ENCODE results near the gene MAN2A2. TPM values are rescaled to one million over a fixed set of nuclear protein-coding genes. Genes with fewer than 3 reads are reported as not detected.

The MAN2A2 gene
- total and polyA plus RNA-seq, 7 experiments from 2014 or later = 7.1 to 171 (median 132) TPM

- Histone ChIP-seq H3K4me1 (ENCODE audit: control insufficient read depth in 2 of 2, insufficient read depth in 2 of 2, low read length in 2 of 2) (peaks cover under 1 to 2% of the 10 kb centered on the region in 2 donors), H3K27me3 (ENCODE audit: control insufficient read depth in 2 of 2, insufficient read depth in 2 of 2, low read length in 2 of 2) (no peaks in the 10 kb centered on the region), H3K4me3 (ENCODE audit: low read length) (no peak overlapping the region), H3K27ac (ENCODE audit: low read depth, low read length) (no peak overlapping the region), H3K36me3 (ENCODE audit: control insufficient read depth in 2 of 3, insufficient read depth in 3 of 3, low read length in 3 of 3) (peaks cover 0 to 69% (median 0%) of the 10 kb centered on the region in 3 experiments), H3K9me3 (ENCODE audit: control insufficient read depth in 2 of 3, low read length in 3 of 3) (no peaks in the 10 kb centered on the region)
- H3K4me1 Mint-ChIP-seq = peaks cover 0 to 64% (median 8%) of the 10 kb centered on the region in 7 donors
- intact Hi-C loops (cut with micrococcal nuclease) = no loop called here
- ChIA-PET CTCF (no interaction called here), POLR2A (no interaction called here)
- peak overlapping the region in 1 of 10 donors; percentile 94 for H3K4me3 Mint-ChIP-seq
- no peak for DNase-seq
- no peaks in the 10 kb centered on the region for H3K27me3 Mint-ChIP-seq
- H3K27ac Mint-ChIP-seq = peak overlapping the region in 1 of 9 donors; percentile 77
- no peaks in the 10 kb centered on the region for H3K9me3 Mint-ChIP-seq
- no peak for ATAC-seq
- H3K36me3 Mint-ChIP-seq = peaks cover 0 to 54% (median 0%) of the 10 kb centered on the region in 5 donors
These were observed 25.1 kb upstream of the MAN2A2 start for GRCh38 chr15:90877996-90878395.

GRCh38 chr15:90878660-90879059, 24.4 kb upstream of the MAN2A2 start:
- POLR2A ChIA-PET = no interaction called here
- no peak for ATAC-seq
- H3K4me3 Mint-ChIP-seq = no peak overlapping the region

GRCh38 chr15:90879730-90880366, 23.3 kb upstream of the MAN2A2 start:
- Histone ChIP-seq H3K27ac (ENCODE audit: low read depth, low read length) (no peak overlapping the region), H3K27me3 (ENCODE audit: control insufficient read depth in 2 of 2, insufficient read depth in 2 of 2, low read length in 2 of 2) (no peaks in the 10 kb centered on the region), H3K4me1 (ENCODE audit: control insufficient read depth in 2 of 2, insufficient read depth in 2 of 2, low read length in 2 of 2) (no peaks in the 10 kb centered on the region), H3K9me3 (ENCODE audit: control insufficient read depth in 2 of 3, low read length in 3 of 3) (no peaks in the 10 kb centered on the region), H3K36me3 (ENCODE audit: control insufficient read depth in 2 of 3, insufficient read depth in 3 of 3, low read length in 3 of 3) (peaks cover 0 to 69% (median 0%) of the 10 kb centered on the region in 3 experiments), H3K4me3 (ENCODE audit: low read length) (no peak overlapping the region)
- ATAC-seq = no peak
- H3K36me3 Mint-ChIP-seq = peaks cover 0 to 39% (median 0%) of the 10 kb centered on the region in 5 donors
- peak overlapping the region in 1 of 9 donors; percentile 63 for H3K27ac Mint-ChIP-seq
- intact Hi-C loops (cut with micrococcal nuclease) = loop anchor here in 1 of 2 donors (10.0 kb wide), 1 partner anchor 395 kb away; no protein-coding TSS in a partner anchor
- POLR2A ChIA-PET = no interaction called here
- peaks cover 0 to 60% (median under 1%) of the 10 kb centered on the region in 7 donors for H3K4me1 Mint-ChIP-seq
- no peak for DNase-seq
- H3K27me3 Mint-ChIP-seq = peaks cover 0 to 1% (median 0%) of the 10 kb centered on the region in 5 donors
- CTCF ChIA-PET = no interaction called here
- no peaks in the 10 kb centered on the region for H3K9me3 Mint-ChIP-seq
- peak overlapping the region in 1 of 10 donors; percentile 4 for H3K4me3 Mint-ChIP-seq

More at GRCh38 chr15:90878660-90879059, 24.4 kb upstream of the MAN2A2 start:
- Mint-ChIP-seq H3K27me3 (no peaks in the 10 kb centered on the region), H3K27ac (peak overlapping the region in 1 of 9 donors; percentile 77), H3K9me3 (no peaks in the 10 kb centered on the region), H3K4me1 (peaks cover 0 to 66% (median 2%) of the 10 kb centered on the region in 7 donors), H3K36me3 (peaks cover 0 to 48% (median 0%) of the 10 kb centered on the region in 5 donors)
- Histone ChIP-seq H3K27me3 (ENCODE audit: control insufficient read depth in 2 of 2, insufficient read depth in 2 of 2, low read length in 2 of 2) (no peaks in the 10 kb centered on the region), H3K27ac (ENCODE audit: low read depth, low read length) (no peak overlapping the region), H3K36me3 (ENCODE audit: control insufficient read depth in 2 of 3, insufficient read depth in 3 of 3, low read length in 3 of 3) (peaks cover 0 to 69% (median 0%) of the 10 kb centered on the region in 3 experiments), H3K9me3 (ENCODE audit: control insufficient read depth in 2 of 3, low read length in 3 of 3) (no peaks in the 10 kb centered on the region), H3K4me3 (ENCODE audit: low read length) (no peak overlapping the region), H3K4me1 (ENCODE audit: control insufficient read depth in 2 of 2, insufficient read depth in 2 of 2, low read length in 2 of 2) (no peaks in the 10 kb centered on the region)
- CTCF ChIA-PET = no interaction called here
- intact Hi-C loops (cut with micrococcal nuclease) = no loop called here
- no peak for DNase-seq

GRCh38 chr15:90880381-90881145, 22.5 kb upstream of the MAN2A2 start:
- H3K36me3 ChIP-seq (ENCODE audit: control insufficient read depth in 2 of 3, insufficient read depth in 3 of 3, low read length in 3 of 3) = peaks cover 0 to 68% (median 0%) of the 10 kb centered on the region in 3 experiments
- Mint-ChIP-seq H3K36me3 (peaks cover 0 to 34% (median 0%) of the 10 kb centered on the region in 5 donors), H3K9me3 (no peaks in the 10 kb centered on the region), H3K4me1 (peaks cover 0 to 62% (median 6%) of the 10 kb centered on the region in 7 donors), H3K27ac (peak overlapping the region in 1 of 9 donors; percentile 29), H3K4me3 (no peak overlapping the region), H3K27me3 (peaks cover 0 to 5% (median 0%) of the 10 kb centered on the region in 5 donors)
- no peak overlapping the region for H3K4me3 ChIP-seq (ENCODE audit: low read length)
- no peaks in the 10 kb centered on the region for H3K9me3 ChIP-seq (ENCODE audit: control insufficient read depth in 2 of 3, low read length in 3 of 3)
- intact Hi-C loops (cut with micrococcal nuclease) = loop anchor here in 1 of 2 donors (10.0 kb wide), 1 partner anchor 396 kb away; no protein-coding TSS in a partner anchor
- no peaks in the 10 kb centered on the region for H3K27me3 ChIP-seq (ENCODE audit: control insufficient read depth in 2 of 2, insufficient read depth in 2 of 2, low read length in 2 of 2)
- ATAC-seq (no peak), DNase-seq (no peak)
- ChIA-PET CTCF (no interaction called here), POLR2A (no interaction called here)
- H3K27ac ChIP-seq (ENCODE audit: low read depth, low read length) = no peak overlapping the region
- H3K4me1 ChIP-seq (ENCODE audit: control insufficient read depth in 2 of 2, insufficient read depth in 2 of 2, low read length in 2 of 2) = peaks cover 0 to 2% of the 10 kb centered on the region in 2 donors

- H3K9me3 Mint-ChIP-seq = no peaks in the 10 kb centered on the region
- peaks cover 0 to 6% (median 0%) of the 10 kb centered on the region in 5 donors for H3K27me3 Mint-ChIP-seq
- ChIA-PET POLR2A (interaction anchor here (0.5 kb wide), 1 partner anchor 277 kb away, joined by 3 read pairs; no protein-coding TSS in a partner anchor), CTCF (no interaction called here)
- ATAC-seq = no peak
- peaks cover 0 to 64% (median 11%) of the 10 kb centered on the region in 7 donors for H3K4me1 Mint-ChIP-seq
- intact Hi-C loops (cut with micrococcal nuclease) = loop anchor here in 1 of 2 donors (10.0 kb wide), 1 partner anchor 397 kb away; no protein-coding TSS in a partner anchor
- H3K36me3 Mint-ChIP-seq = peaks cover 0 to 33% (median 0%) of the 10 kb centered on the region in 5 donors
- H3K27me3 ChIP-seq (ENCODE audit: control insufficient read depth in 2 of 2, insufficient read depth in 2 of 2, low read length in 2 of 2) = no peaks in the 10 kb centered on the region
- H3K27ac Mint-ChIP-seq = peak overlapping the region in 2 of 9 donors; percentile 28 to 42
- peaks cover 0 to 6% of the 10 kb centered on the region in 2 donors for H3K4me1 ChIP-seq (ENCODE audit: control insufficient read depth in 2 of 2, insufficient read depth in 2 of 2, low read length in 2 of 2)
- H3K4me3 ChIP-seq (ENCODE audit: low read length) = no peak overlapping the region
- no peak overlapping the region for H3K4me3 Mint-ChIP-seq
- no peak for DNase-seq
- H3K9me3 ChIP-seq (ENCODE audit: control insufficient read depth in 2 of 3, low read length in 3 of 3) = no peaks in the 10 kb centered on the region
- H3K27ac ChIP-seq (ENCODE audit: low read depth, low read length) = no peak overlapping the region
- peaks cover 0 to 61% (median 0%) of the 10 kb centered on the region in 3 experiments for H3K36me3 ChIP-seq (ENCODE audit: control insufficient read depth in 2 of 3, insufficient read depth in 3 of 3, low read length in 3 of 3)
These were observed 21.7 kb upstream of the MAN2A2 start for GRCh38 chr15:90881181-90881977.
